Stimulated activated CD4-positive, alpha-beta T cell treated with anti-CD3 and anti-CD28 coated beads, TNF-alpha, amount 100 ng/mL, for 48 hours (primary cell): ENCODE results near the gene COX7A2L.

Source experiments
- DNase-seq, 3 donors: peaks; one replicate each; pipeline ENCODE4 v3.0.0-alpha.2; 2020; ENCODE audit warnings: low read depth in 3 of 3

The COX7A2L gene

DNA sequence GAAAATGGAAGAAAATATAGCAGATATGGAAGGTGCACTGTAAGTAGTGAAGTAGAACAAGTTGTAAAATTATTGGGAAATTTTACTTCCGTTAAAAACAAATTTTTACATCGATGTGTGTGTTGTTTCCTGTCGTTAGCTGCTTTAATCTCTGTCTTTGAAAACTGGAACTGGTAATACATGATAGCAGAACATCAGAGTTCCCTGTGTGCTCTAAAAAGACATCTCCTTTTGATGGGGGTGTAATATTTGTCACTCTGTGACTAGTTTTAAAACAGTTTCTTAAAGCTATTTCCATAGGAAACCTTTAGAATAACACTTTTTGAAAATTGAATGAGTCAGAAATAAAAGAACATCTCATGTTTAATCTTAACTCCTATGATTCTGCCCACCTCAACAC is 43.5 kb downstream of the COX7A2L start:
- no peak for DNase-seq

DNA sequence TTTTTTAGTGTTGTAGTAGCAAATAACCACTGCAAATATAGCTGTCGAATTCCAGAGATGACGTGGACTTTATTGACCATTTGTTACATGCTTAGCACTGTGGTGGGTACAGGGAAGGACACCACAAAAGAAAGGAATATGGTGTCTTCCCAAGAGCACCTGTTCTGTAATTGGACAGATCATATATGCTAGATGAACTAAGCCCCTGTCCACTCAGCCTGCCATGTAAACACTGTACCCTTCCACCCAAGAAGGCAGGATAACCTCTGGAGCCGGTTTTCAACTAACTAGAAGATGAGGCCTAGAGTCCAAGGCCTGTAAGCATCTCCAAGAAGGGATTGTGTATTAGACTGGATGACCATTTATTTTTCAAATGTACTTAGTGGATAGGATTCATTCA is 44.1 kb downstream of the COX7A2L start:
- DNase-seq: no peak

DNA sequence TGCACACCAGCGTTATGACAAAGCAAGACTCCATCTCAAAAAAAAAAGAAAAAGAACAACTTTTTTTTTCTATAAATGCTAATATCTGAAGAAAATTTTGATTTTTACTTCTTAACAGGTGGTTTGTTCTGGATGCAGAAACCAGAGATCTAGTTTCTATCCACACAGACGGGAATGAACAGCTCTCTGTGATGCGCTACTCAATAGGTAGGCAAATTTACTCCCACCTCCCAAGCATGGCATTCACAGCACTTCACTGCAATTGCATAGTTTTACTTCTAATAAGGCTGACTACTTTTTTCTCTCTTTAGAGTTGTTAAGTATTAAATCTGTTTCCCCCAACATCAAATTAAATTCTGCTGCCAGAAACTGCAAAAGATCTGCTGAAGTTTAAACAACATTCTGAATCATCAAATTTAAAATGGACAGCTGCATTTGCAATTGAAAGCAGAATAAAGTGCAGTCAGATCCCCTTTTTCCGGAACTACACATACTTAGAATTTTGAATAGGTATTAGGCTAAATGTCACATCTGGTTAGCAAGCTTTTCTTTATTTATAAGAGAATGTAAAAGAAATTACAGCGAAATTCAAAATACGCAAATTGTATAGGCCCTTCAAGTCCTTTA is 45.1 kb downstream of the COX7A2L start:
- DNase-seq: no peak

DNA sequence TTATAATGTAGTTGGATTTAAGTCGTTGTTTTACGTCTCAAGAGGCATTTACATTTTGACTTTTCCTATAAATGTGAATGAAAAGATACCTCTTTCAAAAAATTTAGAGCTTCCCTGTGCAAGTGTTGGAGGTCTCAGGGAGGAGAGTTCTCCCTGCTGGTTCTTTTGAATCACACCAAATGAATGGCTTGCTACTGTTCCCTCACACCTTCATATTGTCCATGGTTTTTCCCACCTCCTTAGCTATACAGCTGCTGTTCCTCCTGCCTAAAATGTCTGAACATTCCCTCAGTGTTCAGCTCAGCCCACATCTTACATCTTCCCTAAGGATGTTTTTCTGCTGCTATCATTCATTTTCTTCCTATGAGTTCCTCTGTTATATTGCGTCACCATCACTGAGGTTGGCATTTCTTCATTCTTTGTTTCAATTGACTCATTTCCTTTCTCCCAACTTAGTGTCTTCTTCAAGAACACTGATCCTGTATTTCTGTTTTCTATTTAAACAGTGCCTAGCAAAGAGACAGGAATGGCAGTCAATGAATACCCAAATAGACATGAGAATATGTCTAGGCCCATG is 46.0 kb downstream of the COX7A2L start:
- no peak for DNase-seq

DNA sequence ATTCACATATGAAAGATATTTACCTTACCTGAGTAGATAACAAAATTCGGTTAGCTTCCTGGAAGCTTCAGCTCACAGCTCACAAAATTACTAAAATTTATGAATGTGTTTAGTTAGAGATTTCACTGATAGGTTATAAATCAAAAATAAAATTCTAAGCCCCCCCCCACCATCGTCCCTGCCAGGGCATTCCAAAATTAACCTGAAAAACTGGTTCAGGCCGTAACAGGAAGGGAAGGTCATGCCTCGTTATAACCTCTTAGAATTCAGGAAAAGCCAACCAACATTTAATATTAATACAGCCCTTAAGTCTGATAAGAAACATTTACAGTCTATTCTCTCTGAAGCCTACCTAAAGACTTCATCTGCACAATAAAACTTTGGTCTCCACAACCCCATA is 48.9 kb downstream of the COX7A2L start:
- no peak for DNase-seq

DNA sequence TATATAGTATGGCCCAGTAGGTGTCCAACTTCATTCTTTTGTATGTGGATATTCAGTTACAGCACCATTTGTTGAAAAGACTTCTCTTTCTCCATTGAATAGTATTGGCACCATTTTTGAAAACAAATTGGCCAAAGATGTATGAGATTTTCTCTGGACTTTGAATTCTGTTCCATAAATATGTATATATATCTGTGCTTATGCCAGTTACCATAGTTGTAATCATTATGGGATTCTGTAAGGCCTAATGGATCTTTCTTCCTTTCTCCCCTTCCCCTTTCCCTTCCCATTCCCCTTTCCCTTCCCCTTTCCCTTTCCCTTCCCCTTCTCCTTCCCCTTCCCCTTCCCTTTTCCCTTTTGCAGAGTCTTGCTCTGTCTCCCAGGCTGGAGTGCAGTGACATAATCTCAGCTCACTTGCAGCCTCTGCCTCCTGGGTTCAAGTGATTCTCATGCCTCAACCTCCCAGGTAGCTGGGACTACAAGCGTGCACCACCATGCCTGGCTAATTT is 51.0 kb downstream of the COX7A2L start:
- no peak for DNase-seq

DNA sequence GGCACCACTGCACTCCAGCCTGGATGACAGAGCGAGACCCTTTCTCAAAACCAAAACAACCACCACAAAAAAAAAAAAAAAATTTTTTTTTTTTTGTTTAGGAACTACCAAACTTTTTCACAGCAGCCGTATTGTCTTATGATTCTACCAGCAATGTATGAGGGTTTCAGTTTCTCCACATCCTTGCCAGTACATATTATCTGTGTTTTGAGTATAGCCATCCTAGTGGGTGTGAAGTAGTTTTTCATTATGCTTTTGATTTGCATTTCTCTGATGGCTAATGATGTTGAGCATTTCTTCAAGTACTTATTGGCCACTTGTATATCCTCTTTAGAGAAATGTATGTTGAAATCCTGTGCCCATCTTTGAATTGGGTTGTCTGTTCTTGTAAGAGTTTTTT is 51.7 kb downstream of the COX7A2L start:
- no peak for DNase-seq

DNA sequence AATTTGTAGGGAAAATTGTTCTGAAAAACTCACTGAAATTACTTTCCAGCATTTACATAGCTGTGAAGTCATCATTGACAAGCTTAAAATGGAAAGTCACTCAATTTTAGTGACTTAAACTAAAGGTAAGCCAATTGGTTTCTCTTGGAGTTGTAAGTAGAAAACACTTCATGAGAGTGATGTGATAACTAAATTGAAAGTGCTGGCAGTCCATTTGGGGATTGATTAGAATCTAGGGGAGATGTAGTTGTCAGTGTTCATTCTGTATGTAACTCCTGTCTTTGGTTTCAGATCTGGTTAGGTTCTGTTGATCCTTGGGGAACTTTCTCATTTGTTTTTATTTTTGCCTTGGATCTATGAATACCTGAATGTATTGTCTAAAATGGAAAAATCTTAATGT is 53.8 kb downstream of the COX7A2L start:
- DNase-seq: no peak

DNA sequence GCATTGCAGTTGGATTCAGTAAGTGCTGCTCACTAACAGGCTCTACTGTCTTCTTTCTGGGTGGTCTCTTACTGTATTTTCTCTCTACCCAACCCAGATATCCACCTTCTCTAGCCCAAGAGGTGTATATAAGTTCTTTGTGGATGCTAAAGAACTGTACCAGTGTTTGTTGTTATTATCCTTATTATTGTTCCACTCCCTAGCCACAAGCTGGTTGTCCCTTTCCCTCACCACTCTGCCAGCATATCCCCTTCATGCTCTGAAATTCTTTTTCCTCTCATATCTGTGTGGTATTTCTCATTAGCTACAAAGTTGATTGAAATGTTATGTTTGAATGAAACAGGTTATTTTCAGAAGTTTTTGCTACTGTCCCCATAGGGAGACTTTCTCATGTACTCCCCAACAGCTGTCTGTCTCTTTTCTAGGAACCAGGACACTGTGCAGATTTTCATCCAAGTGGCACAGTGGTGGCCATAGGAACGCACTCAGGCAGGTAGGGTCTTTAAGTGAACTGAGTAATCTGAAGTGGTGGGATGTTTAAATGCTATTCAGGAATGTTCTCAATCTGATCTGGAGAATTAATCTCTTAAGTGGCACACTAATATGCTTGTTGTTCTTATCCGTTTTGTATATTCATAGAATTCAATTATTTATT is 56.8 kb downstream of the COX7A2L start:
- no peak for DNase-seq

DNA sequence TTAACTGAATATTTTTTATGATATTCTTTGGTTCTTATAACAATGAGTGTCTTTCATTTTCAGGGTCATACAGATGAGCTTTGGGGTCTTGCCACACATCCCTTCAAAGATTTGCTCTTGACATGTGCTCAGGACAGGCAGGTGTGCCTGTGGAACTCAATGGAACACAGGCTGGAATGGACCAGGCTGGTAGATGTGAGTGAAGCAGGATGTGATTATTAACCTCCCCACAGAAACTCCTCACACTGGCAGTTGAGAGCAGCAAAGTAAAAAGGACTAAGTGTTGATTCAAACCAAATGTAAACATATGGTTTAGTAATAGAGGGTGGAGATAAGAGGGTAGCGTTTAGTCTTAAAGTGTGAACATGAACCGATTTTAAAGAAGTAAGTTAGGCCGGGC is 57.8 kb downstream of the COX7A2L start:
- DNase-seq: no peak

DNA sequence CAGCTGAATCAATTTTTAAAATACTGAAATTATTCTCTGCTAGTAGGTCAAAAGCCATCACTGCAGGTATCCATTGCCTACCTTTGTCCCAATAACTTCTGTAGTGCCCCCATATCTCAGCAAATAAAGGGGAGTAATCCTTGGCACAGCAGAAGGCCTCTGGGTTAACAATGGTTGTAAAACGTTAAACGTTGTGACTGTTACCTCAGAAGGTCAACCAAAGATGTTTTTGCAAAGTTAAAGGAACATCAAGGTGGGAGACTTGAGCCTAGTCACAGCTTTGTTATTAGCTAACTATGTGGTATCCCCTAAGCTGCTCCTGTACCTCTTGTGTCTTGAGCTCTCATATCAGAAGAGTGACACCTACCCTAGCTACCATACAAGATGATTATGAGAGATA is 60.5 kb downstream of the COX7A2L start:
- no peak for DNase-seq
